Activated CD4-positive, alpha-beta T cell treated with anti-CD3 and anti-CD28 coated beads, Interleukin-2, Interleukin-4, amounts not matched to agents 100 ng/mL and 50 ng/mL, durations not matched to agents 16 hours and 8 hours (primary cell): Measurements from ENCODE around the gene TPRG1L.

ENCODE experiments used
- DNase-seq: peaks from one replicate; pipeline ENCODE4 v3.0.0-alpha.2; 2020; ENCODE audit warnings: low spot score

The TPRG1L gene

DNA sequence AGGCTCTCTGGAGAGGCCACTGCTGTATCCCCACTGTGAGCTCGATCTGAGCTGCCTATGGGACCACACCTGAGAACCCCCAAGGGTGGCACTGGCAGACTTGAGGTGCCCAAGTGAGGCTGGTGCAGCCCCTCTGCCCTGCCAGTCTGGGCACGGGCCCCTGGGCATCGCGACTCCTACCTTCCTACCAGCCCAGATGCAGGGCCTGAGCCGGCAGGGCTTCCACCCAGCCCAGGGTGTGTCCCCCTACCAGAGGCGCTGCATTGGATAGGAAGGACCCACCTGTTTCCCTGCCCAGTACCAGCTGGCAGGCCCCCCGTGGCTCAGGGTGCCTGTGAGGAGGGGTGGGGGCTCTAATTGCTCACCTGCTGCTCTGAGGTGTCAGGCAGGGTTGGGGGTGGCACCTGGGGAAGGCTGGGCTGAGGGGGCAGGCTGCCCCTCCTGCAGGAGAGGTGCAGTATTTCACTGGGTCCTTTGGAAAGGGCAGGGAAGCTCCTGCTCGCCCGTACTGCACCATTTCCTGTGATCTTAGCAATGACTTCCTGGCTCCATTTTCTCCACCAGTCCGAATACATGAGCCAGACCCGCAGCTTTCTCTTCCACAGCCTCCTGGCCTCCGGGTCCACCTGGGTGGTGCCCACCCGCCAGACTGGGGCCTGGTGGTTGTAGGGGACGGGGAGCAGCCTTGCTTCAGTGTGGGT lies 39.3 kb downstream of the TPRG1L start:
- DNase-seq = no peak

DNA sequence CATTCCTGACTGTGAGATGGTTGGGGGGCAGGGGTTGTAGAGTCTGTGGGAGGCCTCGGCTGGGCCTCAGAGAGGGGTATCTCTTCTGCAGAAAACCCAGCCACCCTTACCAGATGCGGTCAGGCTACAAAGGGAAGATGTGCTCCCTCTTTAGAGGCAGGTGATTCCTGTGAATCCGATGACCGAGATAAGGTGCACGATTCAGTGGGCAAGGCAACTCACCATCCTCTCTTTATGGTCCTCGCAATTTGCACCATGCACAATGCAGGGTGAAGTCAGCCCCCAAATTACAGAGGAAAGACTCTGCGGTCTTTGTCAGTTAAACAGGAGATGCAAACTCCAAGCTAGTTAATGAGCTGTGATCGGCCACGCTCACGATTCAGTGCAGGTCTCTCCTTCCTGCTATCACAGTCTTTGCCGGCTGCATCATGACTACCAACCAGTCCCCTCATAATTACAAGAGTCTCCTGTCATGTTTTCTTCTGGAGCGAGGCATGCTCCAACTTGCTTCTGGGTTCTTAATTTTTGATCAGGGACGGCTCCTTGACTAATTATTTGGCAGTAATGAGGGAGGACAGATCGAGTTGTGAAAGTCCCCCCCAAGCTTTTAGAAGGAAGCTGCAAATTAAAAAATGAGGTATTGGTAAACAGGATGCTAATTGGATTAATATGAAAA lies 40.0 kb downstream of the TPRG1L start:
- DNase-seq = no peak

DNA sequence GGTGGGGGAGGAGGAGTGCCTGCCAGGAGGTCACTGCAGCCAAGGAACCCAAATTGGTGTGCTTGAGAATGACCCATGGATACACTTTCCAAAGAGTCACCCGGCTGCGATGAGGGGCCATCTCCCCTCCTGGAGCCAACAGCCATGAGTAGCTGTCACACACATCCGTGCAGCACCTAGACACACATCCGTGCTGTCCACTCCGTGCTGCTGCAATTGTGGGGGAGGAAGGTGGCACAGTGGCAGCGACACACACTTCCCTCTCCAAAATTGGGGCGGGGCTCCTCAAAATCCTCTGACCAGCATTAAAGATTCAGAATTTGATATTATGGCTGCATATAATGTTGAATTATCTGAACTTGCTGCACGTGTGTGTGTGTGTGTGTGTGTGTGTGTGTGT lies 43.3 kb downstream of the TPRG1L start:
- DNase-seq = no peak

DNA sequence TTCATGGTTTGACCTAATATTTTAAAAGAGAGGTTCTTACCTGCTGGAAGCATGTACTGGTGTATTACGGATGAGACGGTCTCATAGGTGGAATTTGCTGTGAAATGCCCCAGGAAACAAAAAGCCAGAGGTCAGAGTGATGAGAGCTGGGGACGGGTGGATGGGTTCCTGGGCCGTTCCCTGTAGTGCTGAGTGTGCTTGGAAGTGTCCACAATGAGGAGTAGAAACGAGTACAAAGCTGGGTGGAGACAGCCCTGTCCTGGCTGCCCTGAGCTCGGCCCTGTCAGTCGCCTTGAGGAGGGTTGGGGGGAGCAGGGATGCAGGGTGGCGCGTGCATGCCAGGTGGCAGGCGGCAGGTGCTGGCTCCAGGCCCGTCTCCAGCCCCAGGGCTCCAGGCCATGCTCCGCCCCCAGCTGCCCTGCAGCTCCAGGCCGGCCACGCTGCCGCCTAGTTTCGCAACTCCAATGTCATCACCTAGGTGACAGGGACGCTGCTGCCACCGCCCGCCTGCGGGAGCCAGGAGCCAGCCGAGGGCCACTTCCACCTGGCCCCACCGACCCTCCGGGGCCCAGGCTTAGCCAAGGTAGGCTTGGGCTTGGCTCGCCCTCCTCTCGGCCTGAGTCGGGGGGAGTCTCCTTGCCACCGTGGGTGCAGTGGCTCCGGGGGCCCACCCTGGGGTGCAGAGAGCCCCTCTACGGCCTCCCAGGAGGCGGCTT lies 43.9 kb downstream of the TPRG1L start:
- no peak for DNase-seq

DNA sequence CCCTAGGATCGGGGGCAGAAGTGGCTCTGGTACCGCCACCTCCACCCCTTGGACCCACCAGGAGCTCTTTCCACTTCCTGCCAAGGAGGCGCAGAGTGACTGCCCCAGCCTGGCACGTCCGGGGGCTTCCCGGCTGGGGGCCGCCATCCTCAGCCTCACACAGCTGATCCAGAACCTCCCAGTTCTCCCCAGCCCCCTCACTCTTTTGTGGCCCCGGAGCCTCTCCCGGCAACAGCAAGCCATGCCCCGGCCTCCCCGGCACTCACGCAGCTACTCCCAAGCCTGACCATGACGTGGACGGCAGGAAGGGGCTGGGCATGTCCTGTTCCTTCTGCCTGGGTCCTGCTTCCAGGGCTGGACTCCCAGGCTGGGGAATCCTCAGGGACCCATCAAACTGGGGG lies 44.6 kb downstream of the TPRG1L start:
- no peak for DNase-seq

DNA sequence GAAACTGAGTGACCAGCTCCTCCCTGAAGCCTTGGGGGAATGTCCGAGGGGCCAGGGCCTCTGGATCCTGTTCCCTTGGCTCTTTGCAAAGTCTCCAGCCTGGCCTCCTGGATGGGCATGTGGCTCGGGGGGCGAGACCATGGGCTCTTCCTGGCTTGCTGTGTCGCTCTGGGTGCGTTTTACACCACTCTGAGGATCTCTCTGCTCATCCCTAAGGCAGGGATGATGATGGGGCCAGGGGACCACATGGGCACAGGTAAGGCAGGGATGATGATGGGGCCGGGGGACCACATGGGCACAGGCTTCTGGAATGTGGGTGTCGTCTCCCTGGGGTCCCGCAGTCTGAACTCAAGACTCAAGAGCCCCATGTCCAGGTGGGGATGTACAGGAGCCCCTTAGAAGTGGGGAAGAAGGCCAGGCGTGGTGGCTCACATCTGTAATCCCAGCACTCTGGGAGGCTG lies 45.2 kb downstream of the TPRG1L start:
- DNase-seq = no peak

DNA sequence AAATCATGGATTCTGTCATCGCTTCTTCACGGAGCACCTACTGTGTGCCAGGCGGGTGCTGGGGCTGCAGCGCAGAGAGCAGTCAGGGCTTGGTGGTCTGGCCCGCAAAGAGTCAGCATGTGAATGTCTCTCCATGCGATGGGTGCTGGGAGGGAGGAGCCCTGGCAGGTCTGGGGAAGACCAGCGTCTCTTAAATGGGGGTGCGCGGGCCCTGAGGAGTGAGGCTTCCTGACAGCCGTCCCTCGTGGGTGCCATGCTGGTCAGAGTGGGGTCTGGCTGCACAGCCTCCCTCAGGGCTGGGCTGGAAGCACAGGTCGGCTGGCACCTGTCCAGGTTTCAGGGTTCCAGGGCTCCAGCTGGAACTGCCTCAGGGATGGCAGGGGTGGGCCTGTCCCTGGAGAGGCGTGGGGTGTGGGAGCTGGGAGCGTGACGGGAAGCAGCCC lies 46.0 kb downstream of the TPRG1L start:
- DNase-seq = no peak

DNA sequence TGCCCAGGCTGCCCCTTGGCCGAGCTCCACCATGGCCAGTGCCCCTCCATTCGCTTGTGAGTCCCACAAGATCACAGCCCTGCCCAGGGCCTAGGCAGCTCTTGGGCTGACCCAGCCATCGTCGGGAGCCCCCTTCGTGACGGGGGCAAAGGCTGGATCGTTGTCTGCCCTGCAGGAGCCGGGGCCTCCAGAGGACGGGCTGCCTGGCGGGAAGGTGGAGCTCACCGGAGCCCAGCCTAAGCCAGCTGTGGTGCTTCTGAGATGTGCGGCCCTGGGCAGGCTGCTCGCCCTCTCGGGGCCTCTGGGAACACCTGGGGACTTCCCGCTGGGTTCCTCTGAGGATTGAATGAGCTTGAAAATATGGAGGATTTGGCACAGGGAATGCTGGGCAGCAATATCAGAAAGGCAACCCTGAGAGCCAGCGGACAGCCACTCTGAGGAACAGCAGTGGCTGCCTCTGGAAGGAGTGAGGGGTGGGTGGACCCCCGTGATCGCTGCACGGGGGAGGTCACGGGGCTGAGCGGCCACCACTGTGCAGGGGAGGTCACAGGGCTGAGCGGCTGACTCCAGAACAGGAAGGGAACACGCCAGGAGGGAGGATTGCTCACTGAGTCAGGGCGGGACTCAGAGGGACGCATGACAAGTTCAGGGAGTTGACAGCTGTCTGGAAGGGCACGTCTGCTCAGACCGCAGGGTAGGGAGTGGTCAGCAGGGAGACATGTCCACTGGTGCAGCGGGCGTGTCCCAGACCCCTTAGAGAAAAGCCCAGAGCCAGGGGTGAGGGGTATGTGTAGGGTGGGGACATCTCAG lies 46.8 kb downstream of the TPRG1L start:
- no peak for DNase-seq

DNA sequence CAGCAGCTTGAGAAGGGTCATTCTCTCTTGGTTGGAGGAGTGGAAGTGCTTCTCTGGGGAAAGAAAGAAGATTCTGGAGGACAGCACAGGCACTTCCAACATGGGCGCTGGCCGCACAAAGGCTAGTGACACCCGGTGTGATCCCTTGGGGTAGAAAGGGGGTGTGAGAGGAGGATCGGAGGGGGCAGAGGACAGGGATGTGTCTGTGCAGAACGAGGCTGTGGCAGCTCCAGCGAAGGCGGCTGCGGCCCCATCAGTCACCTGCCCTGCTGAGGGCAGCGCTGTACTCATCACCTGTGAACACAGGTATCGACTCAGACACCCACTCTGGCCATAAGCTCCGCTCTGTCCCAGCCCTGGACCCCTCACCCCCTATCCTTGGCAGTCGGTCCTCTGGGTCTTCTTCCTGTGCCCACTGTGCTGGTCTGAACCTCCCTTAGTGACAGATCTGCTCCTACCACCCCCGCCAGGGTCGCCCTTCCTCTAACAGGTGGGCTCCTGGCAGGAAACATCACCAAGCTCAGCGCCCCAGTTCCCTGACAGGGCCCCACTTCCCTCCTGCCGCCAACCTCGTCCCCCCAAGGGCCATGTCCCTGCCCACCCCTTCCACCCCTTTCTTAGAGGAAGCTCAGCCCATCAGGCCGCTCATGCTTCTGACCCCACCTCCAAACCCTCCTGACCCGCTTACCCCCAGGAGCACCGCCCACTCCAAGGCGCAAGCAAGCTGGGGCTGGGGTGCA lies 47.6 kb downstream of the TPRG1L start:
- no peak for DNase-seq

DNA sequence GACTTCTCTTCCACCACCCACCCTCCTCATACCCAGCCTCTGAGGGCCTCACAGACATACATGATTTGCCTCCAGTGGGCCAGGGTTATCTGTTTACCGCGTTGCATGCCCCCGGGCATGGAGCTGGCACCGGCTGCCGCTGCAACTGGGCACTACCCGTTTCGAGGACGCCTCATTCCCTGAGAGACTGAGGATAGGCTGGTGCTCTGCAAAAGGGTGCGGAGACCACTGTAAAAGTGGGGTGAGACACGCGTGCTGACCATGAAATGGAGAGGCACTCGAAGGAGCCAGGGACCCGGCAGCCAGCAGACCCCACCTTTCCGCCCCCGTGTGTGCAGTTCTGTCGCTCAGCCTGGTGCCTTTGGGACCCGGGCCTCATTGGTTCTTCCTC lies 48.2 kb downstream of the TPRG1L start:
- no peak for DNase-seq

DNA sequence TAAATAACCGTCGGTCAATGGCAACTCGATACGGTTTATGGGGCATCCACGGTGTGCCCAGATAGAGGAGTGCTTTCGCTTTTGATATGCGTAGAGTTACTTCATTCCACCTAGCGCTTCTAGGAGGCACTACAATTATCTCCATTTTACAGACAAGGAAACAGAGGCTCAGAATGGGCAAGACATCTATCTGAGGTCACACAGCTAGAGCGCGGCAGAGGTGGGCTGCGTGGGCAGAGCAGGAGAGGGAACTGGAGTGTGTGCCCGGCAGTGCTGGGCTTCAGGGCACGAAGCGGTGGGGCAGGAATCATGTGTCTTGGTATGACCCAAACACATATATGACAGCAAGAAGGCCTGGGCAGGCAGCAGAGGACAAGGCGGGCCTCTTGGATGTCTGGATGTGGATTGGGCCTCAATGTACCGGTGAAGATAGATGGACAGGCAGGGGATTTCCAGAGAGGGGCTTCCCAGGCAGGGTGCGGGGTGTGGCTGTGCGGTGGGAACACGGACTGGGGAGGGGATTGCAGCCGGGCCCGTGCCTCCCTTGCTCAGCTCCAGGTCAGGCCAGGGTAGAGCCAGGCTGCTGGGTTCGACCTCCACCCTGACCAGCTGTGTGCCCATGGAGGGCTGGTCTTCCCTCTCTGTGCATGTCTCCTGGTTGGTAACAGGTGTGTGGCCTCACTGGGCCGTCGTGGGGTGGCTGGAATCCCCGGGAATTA lies 48.7 kb downstream of the TPRG1L start:
- no peak for DNase-seq

DNA sequence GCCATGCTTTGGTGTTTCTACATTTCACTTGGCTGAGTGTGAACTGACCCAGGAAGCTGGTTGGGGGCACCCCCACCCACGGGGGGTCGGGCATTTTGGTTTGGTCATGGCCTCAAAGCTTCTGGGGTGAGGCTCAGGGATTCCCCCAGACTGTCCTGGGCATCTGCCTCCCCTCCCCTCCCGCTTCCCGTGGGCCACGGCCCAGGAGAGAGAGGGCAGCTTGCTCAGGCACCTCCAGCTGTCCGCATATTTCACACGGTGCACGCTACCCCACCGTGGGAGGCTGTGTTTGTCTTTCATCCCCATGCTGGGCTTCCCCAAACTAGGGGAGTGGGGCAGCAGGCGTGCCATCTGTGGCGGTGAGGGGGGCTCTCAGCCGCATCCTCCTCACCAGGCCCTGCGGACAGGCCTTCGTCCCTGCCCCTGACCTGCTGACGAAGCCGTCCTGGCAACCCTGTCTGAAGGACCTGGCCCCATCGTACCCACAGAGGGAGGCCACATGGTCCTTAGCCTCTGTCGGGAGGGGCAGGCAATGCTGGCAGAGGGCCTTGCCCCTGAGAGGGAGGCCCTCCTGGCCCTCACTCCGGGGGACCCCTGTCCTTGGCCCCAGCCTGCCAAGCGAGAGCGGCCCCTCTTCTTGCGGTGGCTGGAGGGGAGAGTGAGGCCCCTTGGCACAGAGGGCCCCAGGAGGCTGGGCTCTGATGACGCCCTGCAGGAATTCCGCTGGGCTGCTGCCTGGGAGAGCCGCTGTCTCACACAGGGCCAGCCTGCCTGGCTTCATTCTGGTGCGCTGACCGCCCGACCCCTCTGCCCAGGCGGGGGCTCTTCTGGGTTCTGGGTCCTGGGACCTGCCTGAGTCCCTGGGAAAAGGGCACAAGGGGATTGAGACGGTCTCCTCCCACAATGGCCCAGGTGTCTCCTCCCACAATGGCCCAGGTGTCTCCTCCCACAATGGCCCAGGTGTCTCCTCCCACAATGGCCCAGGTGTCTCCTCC lies 49.6 kb downstream of the TPRG1L start:
- DNase-seq = no peak

DNA sequence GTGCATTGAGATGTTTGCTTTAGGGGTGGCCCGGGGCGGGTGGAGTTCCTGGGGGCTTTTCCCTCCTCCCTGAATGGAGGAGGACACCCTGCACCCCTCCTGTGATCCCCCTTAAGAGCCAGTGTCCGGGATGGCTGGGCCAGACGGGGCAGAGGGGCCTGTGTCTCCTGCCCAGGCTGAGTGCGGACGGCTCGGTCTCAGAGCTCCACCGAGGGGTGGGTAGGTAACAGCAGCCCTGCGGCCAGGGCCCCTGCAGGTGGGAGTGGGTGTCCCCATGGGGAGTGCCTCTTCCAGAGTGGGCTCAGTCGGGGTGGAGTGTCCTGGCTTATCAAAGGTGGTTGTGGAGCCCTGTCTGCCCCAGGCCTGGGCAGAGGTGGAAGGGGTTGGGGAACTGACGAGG lies 50.6 kb downstream of the TPRG1L start:
- DNase-seq = no peak

DNA sequence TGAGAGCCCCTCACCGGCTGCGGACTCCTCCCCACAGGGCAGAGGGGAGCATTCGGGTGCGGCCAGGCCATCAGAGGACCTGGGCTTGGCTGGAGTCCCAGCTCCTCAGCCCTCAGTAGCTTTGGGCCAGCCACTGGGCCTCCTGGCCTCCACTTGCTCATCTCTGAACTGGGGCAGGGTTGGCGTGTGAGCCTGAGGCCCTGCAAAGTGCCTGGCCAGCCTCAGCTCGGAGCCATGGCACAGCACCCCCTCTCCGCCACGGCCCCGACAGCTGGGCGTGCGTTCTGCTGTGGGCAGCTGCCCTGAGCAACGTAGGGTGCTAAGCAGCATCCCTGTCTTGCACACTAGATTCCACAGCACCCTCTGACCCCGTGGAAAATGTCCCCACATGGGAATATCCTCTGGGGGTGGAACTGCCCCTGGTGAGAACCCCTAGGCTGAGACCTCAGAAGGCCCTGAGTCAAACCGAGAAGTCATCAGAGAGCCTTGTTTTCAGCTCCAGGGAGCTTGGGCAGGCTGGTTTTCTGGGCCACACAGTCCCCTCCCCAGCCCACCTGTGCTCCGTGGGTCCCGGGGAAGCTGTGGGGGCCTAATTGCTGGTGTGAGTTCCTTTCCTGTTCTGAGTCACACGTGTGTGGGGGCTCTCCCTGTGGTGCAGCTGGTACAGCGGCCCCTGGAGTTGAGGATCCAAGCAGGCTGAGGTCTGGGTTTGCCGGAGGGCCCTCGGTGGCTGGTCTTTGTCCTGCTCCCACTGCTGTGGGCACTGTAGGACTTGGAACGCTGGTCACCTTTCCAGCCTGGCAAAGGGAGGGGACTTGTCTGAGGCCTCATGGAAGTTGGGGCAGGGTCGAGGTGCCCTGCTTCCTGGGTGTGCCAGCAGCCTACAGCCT lies 52.0 kb downstream of the TPRG1L start:
- DNase-seq = peak; percentile 32

DNA sequence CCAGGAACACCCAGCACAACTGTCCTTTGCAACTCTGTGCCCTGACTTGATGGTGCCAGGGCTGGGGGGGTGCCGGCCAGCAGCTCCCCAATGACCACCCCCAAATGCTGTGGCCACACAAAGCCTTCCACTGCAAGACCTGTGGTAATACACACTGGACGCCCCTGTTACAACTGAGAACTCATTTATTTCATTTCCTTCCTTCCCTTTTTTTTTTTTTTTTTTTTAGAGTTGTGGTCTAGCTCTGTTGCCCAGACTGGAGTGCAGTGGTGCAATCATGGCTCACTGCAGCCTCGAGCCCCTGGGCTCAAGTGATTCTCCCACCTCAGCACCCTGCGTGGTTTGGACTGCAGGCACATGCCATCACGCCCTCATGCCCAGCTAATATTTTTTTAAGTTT lies 52.7 kb downstream of the TPRG1L start:
- no peak for DNase-seq

DNA sequence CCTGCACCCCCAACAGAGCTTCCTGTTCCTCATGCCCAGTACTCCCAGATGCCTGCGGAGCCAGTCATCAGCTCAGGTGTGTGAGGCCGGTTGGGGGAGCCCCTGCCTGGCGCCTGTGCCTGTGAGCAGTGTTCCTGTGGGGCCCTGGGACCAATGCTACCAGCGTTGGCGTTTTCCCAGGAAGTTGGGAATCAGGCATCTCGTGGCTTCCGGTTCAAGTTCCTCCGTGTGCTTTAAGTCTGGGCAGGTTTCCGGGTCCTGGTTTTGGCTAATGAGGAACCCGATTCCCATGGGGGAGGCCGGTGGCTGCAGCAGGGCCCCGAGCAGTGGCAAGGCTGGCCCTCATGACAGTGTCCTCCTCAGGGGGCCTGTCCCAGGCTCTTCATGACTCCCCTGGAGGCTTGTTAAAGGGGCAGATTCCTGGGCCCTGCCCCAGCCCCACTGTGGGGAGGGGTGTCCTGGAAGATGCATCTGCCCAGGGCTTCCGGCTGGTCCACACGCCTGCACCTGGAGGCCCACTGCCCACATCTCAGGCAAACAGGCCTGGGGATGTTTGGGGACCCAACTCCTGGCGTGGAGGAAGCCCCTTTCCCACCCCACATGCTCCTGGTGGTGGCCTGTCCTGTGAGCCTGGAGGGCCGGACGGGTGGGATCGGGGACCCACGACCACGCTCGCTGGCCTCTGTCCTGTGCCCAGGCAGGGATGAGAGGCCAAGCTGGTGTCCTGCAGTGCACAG lies 53.7 kb downstream of the TPRG1L start:
- DNase-seq = no peak

DNA sequence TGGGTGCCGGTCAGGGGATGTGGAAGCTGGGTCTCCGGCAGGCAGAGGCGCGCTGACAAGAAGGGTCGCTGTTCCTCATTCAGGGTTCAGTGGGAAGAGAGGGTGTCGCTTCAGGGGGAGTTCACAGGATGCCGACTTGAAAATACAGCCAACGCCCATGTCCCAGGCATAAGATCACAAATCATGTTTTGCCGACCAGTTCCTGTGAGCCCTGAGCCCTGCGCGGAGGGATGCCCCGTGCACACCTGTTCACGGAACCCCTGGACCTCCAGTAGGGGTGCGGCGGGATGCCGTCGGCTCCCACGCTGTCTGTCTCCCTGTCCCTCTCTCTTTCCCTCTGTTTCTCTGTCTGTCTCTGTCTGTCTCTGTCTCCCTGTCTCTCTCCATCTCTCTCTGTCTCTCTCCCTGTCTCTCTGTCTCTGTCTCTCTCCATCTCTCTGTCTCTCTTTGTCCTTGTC lies 54.3 kb downstream of the TPRG1L start:
- DNase-seq = no peak
